Bronchial epithelial cell (primary cell): ENCODE results near the gene PLEKHG3. TPM values are rescaled to one million over a fixed set of nuclear protein-coding genes. Genes with fewer than 3 reads are reported as not detected.

ENCODE experiments used
- DNase-seq: peaks from one replicate; pipeline ENCODE4 v3.0.0-alpha.2; 2010; ENCODE audit warnings: low read depth
- FAIRE-seq: peaks from 2 replicates; lab custom pipeline; 2011; peaks lifted over from hg19 to GRCh38; lab: Jason Lieb, UNC
- H3K27me3 ChIP-seq: 2 replicates; pipeline ENCODE4 v1.5.1; 2011; ENCODE audit warnings: low read length; ENCODE audit not compliant: control insufficient read depth, insufficient read depth
- H3K36me3 ChIP-seq: 2 replicates; pipeline ENCODE4 v1.5.1; 2011; ENCODE audit warnings: low read length; ENCODE audit not compliant: control insufficient read depth, insufficient read depth
- H3K4me3 ChIP-seq: 2 replicates; pipeline ENCODE4 v1.5.1; 2011; ENCODE audit warnings: mild to moderate bottlenecking, low read depth, low read length, control low read depth
- total RNA-seq: library from RNA; depleted of rRNA; stranded (reverse); fragments of >200 nt; gene quantifications from 2 replicates; pipeline ENCODE4 v1.2.1, GENCODE V29; 2014
- TF ChIP-seq, protein P1 (sequence below): IDR thresholded peaks from 2 replicates; pipeline ENCODE4 v1.5.1; 2011; ENCODE audit warnings: mild to moderate bottlenecking, moderate library complexity, low read length, control low read depth, inconsistent platforms; ENCODE audit not compliant: insufficient read depth, severe bottlenecking

The PLEKHG3 gene
- total RNA-seq, 1 donor from 2014 or later: 32.4 TPM

DNA sequence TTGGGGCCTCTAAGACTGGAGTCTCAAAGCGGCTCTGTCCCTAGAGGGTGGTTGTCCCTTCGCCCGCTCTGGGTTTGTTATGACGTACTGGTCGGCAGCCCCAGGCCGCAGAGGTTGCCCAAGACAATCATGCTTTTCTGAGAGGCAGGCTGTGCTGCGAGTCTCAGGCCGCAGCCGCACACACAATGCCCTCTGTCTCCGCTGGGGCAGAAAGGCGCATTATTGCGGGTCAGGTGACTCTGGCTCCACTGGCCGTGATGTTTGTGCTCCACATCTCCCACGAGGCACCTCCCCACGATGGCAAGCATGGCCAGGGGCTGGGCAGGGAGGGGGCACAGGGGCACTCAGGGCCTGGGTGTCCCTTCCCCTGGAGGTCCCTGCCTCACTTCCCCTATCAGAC, 21.0 kb upstream of the PLEKHG3 start:
- TF ChIP-seq, protein P1, sequence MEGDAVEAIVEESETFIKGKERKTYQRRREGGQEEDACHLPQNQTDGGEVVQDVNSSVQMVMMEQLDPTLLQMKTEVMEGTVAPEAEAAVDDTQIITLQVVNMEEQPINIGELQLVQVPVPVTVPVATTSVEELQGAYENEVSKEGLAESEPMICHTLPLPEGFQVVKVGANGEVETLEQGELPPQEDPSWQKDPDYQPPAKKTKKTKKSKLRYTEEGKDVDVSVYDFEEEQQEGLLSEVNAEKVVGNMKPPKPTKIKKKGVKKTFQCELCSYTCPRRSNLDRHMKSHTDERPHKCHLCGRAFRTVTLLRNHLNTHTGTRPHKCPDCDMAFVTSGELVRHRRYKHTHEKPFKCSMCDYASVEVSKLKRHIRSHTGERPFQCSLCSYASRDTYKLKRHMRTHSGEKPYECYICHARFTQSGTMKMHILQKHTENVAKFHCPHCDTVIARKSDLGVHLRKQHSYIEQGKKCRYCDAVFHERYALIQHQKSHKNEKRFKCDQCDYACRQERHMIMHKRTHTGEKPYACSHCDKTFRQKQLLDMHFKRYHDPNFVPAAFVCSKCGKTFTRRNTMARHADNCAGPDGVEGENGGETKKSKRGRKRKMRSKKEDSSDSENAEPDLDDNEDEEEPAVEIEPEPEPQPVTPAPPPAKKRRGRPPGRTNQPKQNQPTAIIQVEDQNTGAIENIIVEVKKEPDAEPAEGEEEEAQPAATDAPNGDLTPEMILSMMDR: no peak
- Histone ChIP-seq H3K4me3 (no peak overlapping the region), H3K36me3 (no peaks in the 10 kb centered on the region), H3K27me3 (no peaks in the 10 kb centered on the region)
- DNase-seq (no peak), FAIRE-seq (no peak)

DNA sequence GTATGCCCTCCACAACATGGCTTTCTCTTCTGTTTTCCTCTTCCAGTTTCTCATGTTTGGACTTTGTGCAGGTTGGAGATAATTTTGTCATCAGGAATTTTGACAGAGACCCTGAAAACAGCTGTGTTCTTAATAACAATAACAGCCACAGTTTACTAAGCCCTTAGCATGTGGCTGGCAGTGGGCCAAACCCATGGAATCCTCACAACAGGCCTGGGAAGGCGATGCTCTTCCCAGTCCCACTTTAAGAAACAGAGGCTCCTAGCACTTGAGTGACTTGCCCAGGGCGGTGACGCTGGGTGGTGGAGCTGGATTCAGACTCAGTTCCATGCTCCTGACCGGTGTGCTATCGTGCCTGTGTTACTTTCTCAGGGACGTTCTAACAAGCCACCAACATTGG, 20.1 kb upstream of the PLEKHG3 start:
- Histone ChIP-seq H3K4me3 (no peak overlapping the region), H3K36me3 (no peaks in the 10 kb centered on the region), H3K27me3 (no peaks in the 10 kb centered on the region)
- TF ChIP-seq, protein P1: no peak
- no peak for DNase-seq
- no peak for FAIRE-seq

DNA sequence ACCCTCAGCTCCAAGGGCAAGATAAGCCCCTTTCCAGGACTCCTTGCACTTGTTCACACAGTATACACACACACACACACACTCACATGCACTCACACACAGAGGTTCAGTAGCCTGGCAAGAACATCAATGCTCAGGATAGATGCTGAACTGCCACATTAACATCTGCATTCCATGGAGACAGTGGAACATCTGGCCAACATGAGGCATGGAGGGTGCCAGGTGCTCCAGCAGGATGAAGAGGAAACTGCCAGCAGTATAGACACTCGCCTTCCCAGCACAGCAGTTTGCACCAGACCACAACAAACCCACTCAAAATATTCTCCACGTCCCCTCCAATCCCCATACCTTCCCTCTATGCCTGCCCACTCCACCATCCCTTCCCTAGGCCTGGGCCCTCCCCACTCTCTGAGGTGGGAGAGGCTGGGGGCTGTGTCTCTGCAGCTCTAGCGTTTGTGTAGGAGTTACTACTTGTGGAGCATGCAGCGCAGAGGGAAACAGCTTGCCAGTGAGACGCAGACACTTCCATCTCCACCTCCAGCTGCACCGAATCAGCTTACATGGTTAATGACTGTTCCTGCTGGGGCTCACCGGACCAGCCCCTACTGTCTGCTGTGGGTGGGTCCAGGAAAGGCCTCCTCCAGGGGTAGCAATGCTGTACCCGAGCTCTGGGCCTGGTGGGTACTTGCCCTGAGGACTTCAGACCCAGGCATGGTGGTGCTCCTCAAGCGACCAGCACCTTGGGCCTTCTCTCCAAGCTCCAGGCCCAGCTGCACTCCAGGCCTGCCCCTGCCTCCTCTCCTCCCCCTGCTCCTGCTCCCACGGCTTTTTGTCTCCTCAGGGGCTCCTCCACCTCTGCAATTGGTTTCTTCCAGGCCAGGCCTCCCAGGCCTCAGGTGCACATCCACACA, 18.6 kb upstream of the PLEKHG3 start:
- DNase-seq: no peak
- Histone ChIP-seq H3K36me3 (no peaks in the 10 kb centered on the region), H3K27me3 (no peaks in the 10 kb centered on the region), H3K4me3 (no peak overlapping the region)
- TF ChIP-seq, protein P1: no peak
- no peak for FAIRE-seq

DNA sequence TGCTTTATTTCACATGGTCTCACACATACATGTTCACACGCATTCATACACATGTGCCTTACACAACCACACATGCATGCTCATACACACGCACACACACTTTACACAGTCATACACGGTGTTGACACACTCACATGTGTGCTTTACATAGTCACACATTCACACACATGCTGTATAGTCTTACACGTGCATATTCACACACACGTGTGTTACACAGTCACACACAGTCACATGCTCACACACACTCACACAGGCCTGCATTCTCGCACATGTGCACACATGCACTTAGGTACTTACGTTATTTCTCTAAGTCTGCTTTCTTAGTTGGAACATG, 18.0 kb upstream of the PLEKHG3 start:
- DNase-seq (no peak), FAIRE-seq (no peak)
- Histone ChIP-seq H3K36me3 (no peaks in the 10 kb centered on the region), H3K4me3 (no peak overlapping the region), H3K27me3 (no peaks in the 10 kb centered on the region)
- TF ChIP-seq, protein P1: no peak

DNA sequence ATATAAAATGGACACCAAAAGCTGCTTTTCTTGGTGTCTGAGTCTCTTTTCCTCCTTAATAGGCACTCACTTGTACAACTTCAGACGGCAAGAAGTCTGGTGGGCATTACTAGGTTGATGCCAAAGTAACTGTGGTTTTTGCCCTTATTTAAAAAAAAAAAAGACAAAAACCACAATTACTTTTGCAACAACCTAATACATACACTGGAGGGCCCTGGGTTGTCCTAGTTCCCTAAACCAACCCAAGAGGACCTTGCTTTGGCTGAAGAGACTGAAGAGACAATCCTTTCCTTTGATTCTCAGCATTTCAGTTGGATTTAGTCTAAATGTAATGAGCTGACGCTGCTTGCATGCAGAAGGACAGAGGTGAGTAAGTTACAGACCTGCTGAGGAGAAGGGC, 16.2 kb upstream of the PLEKHG3 start:
- DNase-seq (no peak), FAIRE-seq (no peak)
- no peak overlapping the region for H3K4me3 ChIP-seq
- H3K36me3 ChIP-seq: no peaks in the 10 kb centered on the region
- H3K27me3 ChIP-seq: no peaks in the 10 kb centered on the region
- TF ChIP-seq, protein P1: no peak
